Gastroesophageal sphincter (tissue), 3 donors: Measurements from ENCODE around the gene TMEM203.

ENCODE experiments used
- POLR2A ChIP-seq, 2 donors: fragments of 450-650 bp; IDR thresholded peaks; one replicate each; pipeline ENCODE4 v1.6.1; 2017; ENCODE audit warnings: antibody characterized with exemption in 2 of 2, mild to moderate bottlenecking in 2 of 2, moderate library complexity in 1 of 2
- TF ChIP-seq, protein P1 (sequence below), 4 experiments: fragments of 200-600 bp in 2 of 4; fragments of 450-650 bp in 2 of 4; sonication (generic) in 1 of 4; IDR thresholded peaks; one replicate each; pipeline ENCODE4 v1.5.1; 2017 to 2019; ENCODE audit warnings: antibody characterized with exemption in 4 of 4, mild to moderate bottlenecking in 2 of 4, moderate library complexity in 2 of 4

DNA sequence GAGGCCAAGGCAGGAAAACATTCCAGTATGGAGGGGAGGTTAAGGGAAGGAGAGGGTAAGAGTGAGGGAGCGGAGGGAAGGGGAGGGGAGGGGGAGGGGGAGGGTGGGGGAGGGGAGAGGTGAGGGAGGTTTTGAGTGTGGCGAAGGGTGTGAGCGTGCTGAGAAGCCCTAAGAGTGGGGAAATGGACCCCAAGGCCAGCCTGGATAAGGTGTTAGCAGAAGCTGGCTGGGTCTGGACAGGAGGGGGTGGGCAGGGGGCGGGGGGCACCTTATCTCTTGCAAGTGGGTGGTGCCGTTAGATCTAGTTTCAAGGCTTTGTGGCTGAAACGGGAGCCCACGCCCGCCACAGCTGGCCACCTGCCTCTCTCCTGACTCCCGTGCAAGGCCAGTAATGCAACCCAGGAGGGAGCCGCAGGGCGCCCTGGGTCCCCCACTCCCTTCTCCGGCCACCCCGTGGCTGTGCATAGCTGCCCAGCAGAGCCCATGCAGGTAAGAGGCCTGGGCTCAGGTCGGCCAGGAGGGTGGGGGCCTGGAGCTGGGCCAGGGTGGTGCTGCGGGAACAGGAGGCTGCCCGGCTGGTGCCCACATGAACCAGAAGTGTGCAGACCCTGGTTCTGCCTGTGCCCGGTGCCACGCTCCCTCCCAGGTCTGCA, 22.5 kb upstream of the TMEM203 start:
- TF ChIP-seq, protein P1, sequence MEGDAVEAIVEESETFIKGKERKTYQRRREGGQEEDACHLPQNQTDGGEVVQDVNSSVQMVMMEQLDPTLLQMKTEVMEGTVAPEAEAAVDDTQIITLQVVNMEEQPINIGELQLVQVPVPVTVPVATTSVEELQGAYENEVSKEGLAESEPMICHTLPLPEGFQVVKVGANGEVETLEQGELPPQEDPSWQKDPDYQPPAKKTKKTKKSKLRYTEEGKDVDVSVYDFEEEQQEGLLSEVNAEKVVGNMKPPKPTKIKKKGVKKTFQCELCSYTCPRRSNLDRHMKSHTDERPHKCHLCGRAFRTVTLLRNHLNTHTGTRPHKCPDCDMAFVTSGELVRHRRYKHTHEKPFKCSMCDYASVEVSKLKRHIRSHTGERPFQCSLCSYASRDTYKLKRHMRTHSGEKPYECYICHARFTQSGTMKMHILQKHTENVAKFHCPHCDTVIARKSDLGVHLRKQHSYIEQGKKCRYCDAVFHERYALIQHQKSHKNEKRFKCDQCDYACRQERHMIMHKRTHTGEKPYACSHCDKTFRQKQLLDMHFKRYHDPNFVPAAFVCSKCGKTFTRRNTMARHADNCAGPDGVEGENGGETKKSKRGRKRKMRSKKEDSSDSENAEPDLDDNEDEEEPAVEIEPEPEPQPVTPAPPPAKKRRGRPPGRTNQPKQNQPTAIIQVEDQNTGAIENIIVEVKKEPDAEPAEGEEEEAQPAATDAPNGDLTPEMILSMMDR (IDR thresholded peaks at IDR 0.05) = no peak
- no peak for TF ChIP-seq POLR2A (IDR thresholded peaks at IDR 0.05)
